A673 (cell line): Measurements from ENCODE around the gene DHRSX. TPM values are rescaled to one million over a fixed set of nuclear protein-coding genes. Genes with fewer than 3 reads are reported as not detected.

Experiments
- BruUV-seq: library from RNA; stranded (reverse); fragments of 400-500 nt; replicated peaks from 2 replicates; lab custom pipeline; 2021; lab: Mats Ljungman, UMichigan
- CTCF ChIA-PET: fragments of 300-600 bp; sonication (Branson Sonifier 250); formaldehyde crosslinking; loops from one replicate; lab custom pipeline; 2022; ENCODE audit warnings: antibody characterized with exemption; lab: Charles Lee
- POLR2A ChIA-PET: fragments of 300-600 bp; sonication (Branson Sonifier 250); formaldehyde crosslinking; loops from one replicate; lab custom pipeline; 2022; ENCODE audit warnings: antibody characterized with exemption; ENCODE audit not compliant: low non-redundant PET; lab: Charles Lee
- DNase-seq: peaks from one replicate; pipeline ENCODE4 v3.0.0-alpha.2; 2015; ENCODE audit warnings: low spot score
- H3K27ac ChIP-seq: fragments of 200-600 bp; sonication (generic); 2 replicates; pipeline ENCODE4 v1.5.1; 2016; ENCODE audit warnings: mixed run types, low read depth, mild to moderate bottlenecking, mixed read lengths, antibody characterized with exemption, low read length; ENCODE audit not compliant: poor library complexity, severe bottlenecking
- H3K27me3 ChIP-seq: fragments of 200-600 bp; sonication (generic); replicated peaks from 2 replicates; pipeline ENCODE4 v1.6.1; 2017; ENCODE audit warnings: mixed run types, low read depth, mild to moderate bottlenecking, mixed read lengths, antibody characterized with exemption, low read length; ENCODE audit not compliant: insufficient read depth, poor library complexity
- H3K36me3 ChIP-seq: fragments of 200-600 bp; sonication (generic); 2 replicates; pipeline ENCODE4 v1.6.1; 2016; ENCODE audit warnings: mixed run types, mild to moderate bottlenecking, mixed read lengths, antibody characterized with exemption, low read length; ENCODE audit not compliant: insufficient read depth, poor library complexity, severe bottlenecking
- H3K4me1 ChIP-seq: fragments of 200-600 bp; sonication (generic); 2 replicates; pipeline ENCODE4 v1.6.1; 2017; ENCODE audit warnings: mixed run types, mild to moderate bottlenecking, mixed read lengths, antibody characterized with exemption, low read length; ENCODE audit not compliant: insufficient read depth, poor library complexity, severe bottlenecking
- H3K4me3 ChIP-seq: fragments of 200-600 bp; sonication (generic); 2 replicates; pipeline ENCODE4 v1.5.1; 2016; ENCODE audit warnings: low read depth, mixed run types, mild to moderate bottlenecking, mixed read lengths, low read length; ENCODE audit not compliant: poor library complexity, severe bottlenecking
- H3K9me3 ChIP-seq: fragments of 200-600 bp; sonication (generic); 2 replicates; pipeline ENCODE4 v1.6.1; 2016; ENCODE audit warnings: mixed run types, low read depth, mild to moderate bottlenecking, mixed read lengths, antibody characterized with exemption, low read length; ENCODE audit not compliant: poor library complexity, severe bottlenecking
- EZH2 ChIP-seq: fragments of 200-600 bp; sonication (generic); IDR thresholded peaks from 2 replicates; pipeline ENCODE4 v1.6.1; 2017; ENCODE audit warnings: borderline replicate concordance, low read depth, mild to moderate bottlenecking, mixed read lengths, antibody characterized with exemption, low read length; ENCODE audit not compliant: poor library complexity, severe bottlenecking
- intact Hi-C: fragments of 100-400 bp; cut with micrococcal nuclease; formaldehyde crosslinking; loops from one replicate; pipeline ENCODE4 v1.10.0; 2022; ENCODE audit not compliant: unreplicated experiment
- total RNA-seq: library from RNA; stranded (reverse); gene quantifications from 2 replicates; pipeline ENCODE4 v1.2.3, GENCODE V29; 2021
- TF ChIP-seq, protein P1 (sequence below): fragments of 300-800, 200-600 bp; sonication (generic); conservative IDR thresholded peaks from 2 replicates; pipeline ENCODE4 v1.5.1; 2017; ENCODE audit warnings: low read depth, mild to moderate bottlenecking, antibody characterized with exemption, low read length, moderate library complexity, mixed read lengths

The DHRSX gene
- total RNA-seq, 1 experiment from 2014 or later, result 30.2 TPM

GRCh38 chrX:2397229-2398063, 103.3 kb downstream of the DHRSX start:
- H3K4me3 ChIP-seq, result no peak overlapping the region
- intact Hi-C loops, result no loop called here
- DNase-seq, result no peak
- no peaks in the 10 kb centered on the region for H3K27me3 ChIP-seq
- no peaks in the 10 kb centered on the region for H3K4me1 ChIP-seq
- H3K36me3 ChIP-seq, result no peaks in the 10 kb centered on the region
- BruUV-seq, result no TSS peak
- POLR2A ChIA-PET, result no interaction called here
- CTCF ChIA-PET, result no interaction called here
- H3K27ac ChIP-seq, result no peak overlapping the region
- H3K9me3 ChIP-seq, result no peaks in the 10 kb centered on the region
- no peak for TF ChIP-seq EZH2
- TF ChIP-seq, protein P1, sequence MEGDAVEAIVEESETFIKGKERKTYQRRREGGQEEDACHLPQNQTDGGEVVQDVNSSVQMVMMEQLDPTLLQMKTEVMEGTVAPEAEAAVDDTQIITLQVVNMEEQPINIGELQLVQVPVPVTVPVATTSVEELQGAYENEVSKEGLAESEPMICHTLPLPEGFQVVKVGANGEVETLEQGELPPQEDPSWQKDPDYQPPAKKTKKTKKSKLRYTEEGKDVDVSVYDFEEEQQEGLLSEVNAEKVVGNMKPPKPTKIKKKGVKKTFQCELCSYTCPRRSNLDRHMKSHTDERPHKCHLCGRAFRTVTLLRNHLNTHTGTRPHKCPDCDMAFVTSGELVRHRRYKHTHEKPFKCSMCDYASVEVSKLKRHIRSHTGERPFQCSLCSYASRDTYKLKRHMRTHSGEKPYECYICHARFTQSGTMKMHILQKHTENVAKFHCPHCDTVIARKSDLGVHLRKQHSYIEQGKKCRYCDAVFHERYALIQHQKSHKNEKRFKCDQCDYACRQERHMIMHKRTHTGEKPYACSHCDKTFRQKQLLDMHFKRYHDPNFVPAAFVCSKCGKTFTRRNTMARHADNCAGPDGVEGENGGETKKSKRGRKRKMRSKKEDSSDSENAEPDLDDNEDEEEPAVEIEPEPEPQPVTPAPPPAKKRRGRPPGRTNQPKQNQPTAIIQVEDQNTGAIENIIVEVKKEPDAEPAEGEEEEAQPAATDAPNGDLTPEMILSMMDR, result no peak

- no peak overlapping the region for H3K27ac ChIP-seq
- intact Hi-C loops, result no loop called here
- DNase-seq, result no peak
- CTCF ChIA-PET, result no interaction called here
- peaks cover 6% of the 10 kb centered on the region for H3K36me3 ChIP-seq
- H3K4me3 ChIP-seq, result no peak overlapping the region
- TF ChIP-seq, protein P1, result no peak
- TF ChIP-seq EZH2, result no peak
- no peaks in the 10 kb centered on the region for H3K27me3 ChIP-seq
- H3K4me1 ChIP-seq, result no peaks in the 10 kb centered on the region
- POLR2A ChIA-PET, result no interaction called here
- peaks cover 6% of the 10 kb centered on the region for H3K9me3 ChIP-seq
- BruUV-seq, result no TSS peak
These were observed 105.3 kb downstream of the DHRSX start for GRCh38 chrX:2395261-2395992.

DNA sequence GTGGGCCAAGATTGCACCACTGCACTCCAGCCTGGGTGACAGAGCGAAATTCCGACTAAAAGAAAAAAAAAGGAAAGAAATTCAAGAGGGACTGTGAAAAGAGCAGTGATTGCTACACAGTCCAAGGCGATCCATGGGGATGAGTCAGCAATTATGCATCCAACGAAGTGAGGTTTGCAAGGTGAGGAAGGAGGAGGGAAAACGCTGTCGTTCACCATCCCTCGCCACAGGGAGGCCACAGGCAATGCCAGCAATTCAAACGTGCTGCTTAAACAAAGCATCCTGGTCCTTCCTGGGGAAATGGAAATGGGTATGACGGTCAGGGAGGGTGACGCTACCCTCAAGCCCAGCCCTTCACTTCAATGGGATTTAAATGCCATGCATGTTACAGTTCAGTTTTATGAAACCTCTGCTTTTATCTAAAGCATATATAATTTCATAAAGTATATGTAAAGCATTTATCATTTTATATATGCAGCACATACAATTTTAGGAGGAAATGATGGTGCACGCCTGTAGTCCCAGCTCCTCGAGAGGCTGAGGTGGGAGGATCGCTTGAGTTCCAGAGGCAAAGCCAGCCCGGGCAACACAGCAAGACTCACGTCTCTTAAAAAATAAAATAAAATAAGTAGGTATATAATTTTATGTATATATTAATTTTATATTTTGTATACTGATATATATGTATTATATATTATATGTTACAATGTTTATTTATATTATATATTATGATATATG, 108.7 kb downstream of the DHRSX start:
- Histone ChIP-seq H3K4me3 (no peak overlapping the region), H3K27ac (no peak overlapping the region), H3K9me3 (peaks cover 6% of the 10 kb centered on the region), H3K27me3 (no peaks in the 10 kb centered on the region), H3K36me3 (peaks cover 6% of the 10 kb centered on the region), H3K4me1 (no peaks in the 10 kb centered on the region)
- intact Hi-C loops, result no loop called here
- peak; percentile 59 for DNase-seq
- ChIA-PET POLR2A (no interaction called here), CTCF (no interaction called here)
- TF ChIP-seq, protein P1, result no peak
- TF ChIP-seq EZH2, result no peak
- BruUV-seq, result no TSS peak
